ENCODE data around the gene TMEM88. TPM values are rescaled to one million over a fixed set of nuclear protein-coding genes. Genes with fewer than 3 reads are reported as not detected.

TMEM88 gene
- total and polyA plus RNA-seq, 2 of the 13 experiments (the other 11 are each of a cell fraction or from before 2014, with no cell fraction given), result 0.31 to 0.66 TPM

GRCh38 chr17:7843536-7844291 is 11.2 kb upstream of the TMEM88 start (continued):
- TF ChIP-seq ZNF615 (CRISPR knock-in tag; IDR thresholded peaks at IDR 0.05; ENCODE audit: borderline replicate concordance), result no peak
- TF ChIP-seq ZNF616 (CRISPR knock-in tag; IDR thresholded peaks at IDR 0.05; ENCODE audit: low read depth), result no peak
- TF ChIP-seq ZKSCAN1 (IDR thresholded peaks at IDR 0.05; ENCODE audit: low read length), result no peak
- TF ChIP-seq PCBP1 (IDR thresholded peaks at IDR 0.05; ENCODE audit: borderline replicate concordance, low read depth, low read length), result 0 out of 2 replicates have a peak, but pooled peaks have one; percentile 31
- TF ChIP-seq TERF1 (CRISPR knock-in tag; IDR thresholded peaks at IDR 0.05), result 0 out of 2 replicates have a peak, but pooled peaks have one; percentile 27
- no peak for TF ChIP-seq PHF5A (CRISPR knock-in tag; IDR thresholded peaks at IDR 0.05; ENCODE audit: low read depth, unreplicated experiment)
- TF ChIP-seq SIN3A (IDR thresholded peaks at IDR 0.05; ENCODE audit: borderline replicate concordance, low read depth, low read length), result peak; percentile 74
- TF ChIP-seq ZBTB42 (CRISPR knock-in tag; IDR thresholded peaks at IDR 0.05), result no peak
- no peak for TF ChIP-seq ZNF841 (CRISPR knock-in tag; IDR thresholded peaks at IDR 0.05; ENCODE audit: borderline replicate concordance)
- TF ChIP-seq TFAP4 (IDR thresholded peaks at IDR 0.05; ENCODE audit: borderline replicate concordance, low read depth), result peak; percentile 99
- peak; percentile 88 for TF ChIP-seq PRDM15 (CRISPR knock-in tag; IDR thresholded peaks at IDR 0.05)
- TF ChIP-seq TRIM24 (CRISPR knock-in tag; IDR thresholded peaks at IDR 0.05), result no peak
- TF ChIP-seq ZNF782 (CRISPR knock-in tag; IDR thresholded peaks at IDR 0.05; ENCODE audit: borderline replicate concordance), result no peak
- peak; percentile 90 for TF ChIP-seq HNF4A (CRISPR knock-in tag; IDR thresholded peaks at IDR 0.05)
- no peak for TF ChIP-seq ZNF562 (CRISPR knock-in tag; IDR thresholded peaks at IDR 0.05; ENCODE audit: borderline replicate concordance)
- 0 out of 2 replicates have a peak, but pooled peaks have one; percentile 33 for TF ChIP-seq ETV5 (CRISPR knock-in tag; IDR thresholded peaks at IDR 0.05; ENCODE audit: borderline replicate concordance)
- TF ChIP-seq HNF4G (IDR thresholded peaks at IDR 0.05; ENCODE audit: borderline replicate concordance, low read depth, low read length), result peak; percentile 85
- no peak for TF ChIP-seq HNF4G (CRISPR knock-in tag; IDR thresholded peaks at IDR 0.05; ENCODE audit: borderline replicate concordance, low read depth)
- TF ChIP-seq SKI (IDR thresholded peaks at IDR 0.05; ENCODE audit: partially characterized antibody), result peak; percentile 71
- TF ChIP-seq ZFAT (CRISPR knock-in tag; conservative IDR thresholded peaks at IDR 0.05), result no peak
- TF ChIP-seq ZBTB7A (CRISPR knock-in tag; IDR thresholded peaks at IDR 0.05), result peak; percentile 29; the same call in 1 of the 2 replicates
- no peak for TF ChIP-seq ZEB1 (IDR thresholded peaks at IDR 0.05; ENCODE audit: insufficient replicate concordance, low read depth)
- TF ChIP-seq MIER3 (CRISPR knock-in tag; IDR thresholded peaks at IDR 0.05; ENCODE audit: borderline replicate concordance), result no peak
- no peak for TF ChIP-seq XBP1 (CRISPR knock-in tag; IDR thresholded peaks at IDR 0.05)

All from HepG2 (cell line).